ENCODE measurements around the gene ZNF418. TPM values are rescaled to one million over a fixed set of nuclear protein-coding genes. Genes with fewer than 3 reads are reported as not detected.

ZNF418 gene
- 5.0 and 6.3 TPM in 2 replicates for total RNA-seq

DNA sequence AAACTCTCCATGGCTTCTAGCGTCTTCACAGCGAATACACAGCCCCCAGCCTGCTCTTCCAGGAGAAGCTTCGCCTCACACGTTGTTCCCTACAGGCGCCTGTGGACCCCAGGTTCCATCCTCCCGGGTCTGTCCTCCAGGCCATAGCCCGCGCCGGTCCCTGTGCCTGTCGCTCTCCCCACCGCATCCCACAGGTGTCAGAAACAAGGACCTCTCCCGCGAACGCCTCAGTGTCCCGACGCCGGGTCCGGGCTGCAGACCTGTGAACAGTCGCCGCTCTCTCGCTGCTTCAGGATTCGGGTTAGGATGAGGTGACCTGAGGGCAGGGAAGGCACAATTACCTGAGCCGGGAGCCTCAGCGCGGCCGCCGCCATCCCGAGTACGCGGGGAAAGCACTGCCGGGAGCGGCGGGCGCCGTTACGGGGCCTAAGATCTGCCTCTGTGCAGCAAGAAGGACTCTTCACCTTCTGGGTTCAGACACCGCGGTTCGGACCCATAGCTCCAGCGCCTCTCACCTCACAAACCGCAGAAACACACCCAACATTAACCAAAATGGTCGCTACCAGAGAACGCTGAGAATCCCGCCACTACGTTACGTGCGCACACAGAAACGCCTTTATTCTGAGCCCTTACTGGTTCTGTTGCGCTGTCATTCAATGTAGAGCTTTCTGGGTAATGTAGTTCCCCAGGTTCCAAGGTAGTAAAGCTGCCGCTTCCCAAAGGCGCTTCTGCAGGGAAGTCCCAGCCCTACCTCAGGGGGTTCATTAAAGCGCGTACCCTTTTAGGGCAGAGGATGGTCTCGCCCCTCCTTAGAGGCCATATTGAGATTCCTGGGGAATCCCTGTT lies at the start of gene ZNF418:
Gene ZNF418, minus strand, starts transcription at position 583 of the 846 bp plus-strand sequence. CDS start 1,580 bp downstream, outside the sequence.

DNA sequence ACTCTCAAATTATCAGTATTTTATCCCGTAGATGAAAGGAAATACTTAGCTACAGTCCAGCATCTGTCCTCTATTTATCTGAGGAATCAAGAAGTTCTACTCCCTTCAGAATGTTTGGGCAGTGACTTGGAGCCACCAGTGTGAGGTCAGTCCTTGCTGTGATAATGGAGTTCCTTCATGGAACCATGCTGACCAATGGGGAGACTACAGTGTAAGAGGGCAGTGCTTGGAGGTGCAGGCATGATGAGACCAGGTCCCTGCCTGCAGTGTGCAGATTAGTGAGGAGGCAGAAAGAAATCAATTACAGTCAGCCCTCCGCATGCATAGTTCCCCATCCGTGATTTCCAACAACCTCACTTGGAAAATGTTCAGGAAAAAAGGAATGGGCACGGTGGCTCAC lies 39.2 kb upstream of the ZNF418 start, which contains the start of gene C19orf18:
Gene C19orf18, minus strand, starts transcription at position 101 of the 400 bp plus-strand sequence. CDS start 102 bp downstream, outside the sequence.

DNA sequence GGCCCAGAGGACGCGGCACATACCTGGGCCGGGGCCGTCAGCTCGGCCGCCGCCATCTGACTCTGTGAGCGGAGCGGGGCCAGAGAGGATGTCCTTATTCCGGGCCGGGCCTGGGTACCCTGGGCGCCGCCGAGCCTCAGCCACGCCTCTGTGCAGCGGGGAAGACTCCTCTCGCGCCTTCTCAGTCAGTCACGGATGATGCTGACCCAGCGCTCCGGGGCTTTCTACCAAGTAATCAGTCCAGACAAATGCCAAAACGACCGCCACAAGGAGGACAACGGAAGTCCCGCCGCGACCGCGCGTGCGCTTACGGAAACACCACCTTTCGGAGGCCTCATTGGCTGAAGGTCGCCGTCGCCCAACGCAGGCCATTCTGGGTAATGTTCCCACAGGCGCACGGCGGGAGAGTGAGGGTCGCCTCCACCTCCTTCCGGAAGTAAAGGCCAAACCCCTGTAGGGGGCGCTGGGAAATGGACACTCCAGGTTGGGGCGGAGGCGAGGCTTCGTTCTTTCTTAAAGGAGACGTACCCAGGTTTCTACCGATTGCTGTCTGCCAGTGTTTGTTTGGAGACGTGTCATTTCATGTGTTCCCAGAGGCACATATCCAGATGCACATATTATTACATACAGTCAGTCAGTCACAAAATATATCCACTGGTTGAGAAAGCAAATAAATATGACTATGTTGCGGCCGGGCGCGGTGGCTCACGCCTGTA lies 12.4 kb upstream of the ZNF418 start, which contains the start of gene ZNF256:
Gene ZNF256, minus strand, starts transcription at position 288 of the 716 bp plus-strand sequence. Its CDS starts 232 bp downstream, at position 56.

DNA sequence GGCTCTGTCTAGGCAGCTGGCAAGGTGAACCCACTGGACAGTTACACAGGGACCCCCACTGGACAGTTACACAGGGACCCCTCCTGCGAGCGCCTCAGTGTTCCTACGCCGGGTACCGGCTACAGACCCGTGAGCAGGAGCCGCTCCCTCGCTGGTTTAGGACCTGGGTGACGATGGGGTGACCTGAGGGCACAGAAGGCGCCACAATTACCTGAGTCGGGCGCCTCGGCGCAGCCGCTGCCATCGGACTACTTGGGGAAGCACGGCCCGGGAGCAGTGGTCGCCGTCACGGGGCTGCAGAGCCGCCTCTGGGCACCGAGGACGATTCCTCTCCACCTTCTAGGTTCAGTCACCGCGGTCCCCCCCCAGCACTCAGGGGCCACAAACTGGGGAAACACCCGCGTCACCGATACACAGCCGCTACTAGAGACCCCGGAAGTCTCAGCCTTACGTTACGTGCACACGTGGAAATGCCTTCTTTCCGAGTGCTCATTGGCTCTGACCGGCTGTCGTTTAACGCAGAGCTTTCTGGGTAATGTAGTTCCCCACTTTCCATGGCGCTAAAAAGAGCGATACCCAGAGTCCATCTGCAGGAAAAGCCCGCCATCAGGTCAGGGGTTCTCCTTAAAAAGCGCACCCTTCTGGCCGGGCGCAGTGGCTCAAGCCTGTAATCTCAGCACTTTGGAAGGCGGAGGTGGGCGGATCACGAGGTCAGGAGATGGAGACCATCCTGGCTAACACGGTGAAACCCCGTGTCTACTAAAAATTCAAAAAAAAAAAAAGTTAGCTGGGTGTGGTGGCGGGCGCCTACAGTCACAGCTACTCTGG lies 18.8 kb downstream of the ZNF418 start, which contains the start of gene ZNF417:
Gene ZNF417, minus strand, starts transcription at position 425 of the 828 bp plus-strand sequence. Its CDS starts 181 bp downstream, at position 244.

DNA sequence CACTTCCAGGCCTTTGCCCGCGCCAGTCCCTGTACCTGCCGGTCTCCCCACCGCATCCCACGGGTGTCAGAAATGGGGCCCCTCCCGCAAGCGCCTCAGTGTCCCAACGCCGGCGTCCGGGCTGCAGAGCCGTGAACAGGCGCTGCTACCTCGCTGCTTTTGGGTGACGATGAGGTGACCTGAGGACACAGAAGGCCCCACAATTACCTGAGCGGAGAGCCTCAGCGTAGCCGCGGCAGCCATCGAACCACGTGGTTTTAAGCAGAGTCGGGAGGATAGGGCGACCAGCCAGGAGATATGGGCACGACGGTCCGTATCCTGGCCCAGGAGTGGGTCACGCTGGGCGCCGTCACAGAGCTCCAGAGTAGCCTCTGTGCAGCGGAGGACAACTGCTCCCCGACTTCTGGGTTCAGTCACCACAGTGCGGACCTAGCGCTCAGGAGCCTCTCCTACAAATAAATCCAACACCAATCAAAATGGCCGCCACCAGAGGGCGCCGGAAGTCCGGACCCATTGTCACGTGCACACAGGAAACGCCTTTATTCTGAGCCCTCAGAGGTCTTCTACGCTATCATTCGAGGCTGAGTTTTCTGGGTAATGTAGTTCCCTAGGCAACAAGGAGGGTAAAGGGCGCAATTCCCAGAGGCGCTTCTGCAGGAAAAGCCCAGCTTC lies 46.5 kb downstream of the ZNF418 start, which contains the start of gene ZNF814:
Gene ZNF814, minus strand, starts transcription at position 478 of the 672 bp plus-strand sequence. Its CDS starts 235 bp downstream, at position 243.

Other genes starting within 250 kb of the ZNF418 start
- gene ZNF154, start 226.2 kb downstream of the ZNF418 start, total RNA-seq: 2.8 and 3.6 TPM in 2 replicates
- 8.9 and 9.2 TPM in 2 replicates for gene ZNF671, start 207.8 kb downstream of the ZNF418 start, total RNA-seq
- gene ZNF776, start 188.6 kb downstream of the ZNF418 start, total RNA-seq: 11.2 and 14.1 TPM in 2 replicates
- gene ZNF586, start 165.7 kb downstream of the ZNF418 start, total RNA-seq: 12.6 and 12.7 TPM in 2 replicates
- 4.7 and 6.0 TPM in 2 replicates for gene ZNF552, start 120.5 kb downstream of the ZNF418 start, total RNA-seq
- gene ZNF587B, start 105.1 kb downstream of the ZNF418 start, total RNA-seq: 14.6 and 18.1 TPM in 2 replicates
- gene ZNF587, start 85.5 kb downstream of the ZNF418 start, total RNA-seq: 18.5 and 20.2 TPM in 2 replicates
- gene ZNF814, start 46.4 kb downstream of the ZNF418 start, total RNA-seq: 3.4 and 3.7 TPM in 2 replicates
- 14.5 and 16.6 TPM in 2 replicates for gene ZNF417, start 18.8 kb downstream of the ZNF418 start, total RNA-seq
- 3.6 and 3.8 TPM in 2 replicates for gene ZNF256, start 12.3 kb upstream of the ZNF418 start, total RNA-seq
- 0.14 and 0.18 TPM in 2 replicates for gene C19orf18, start 39.1 kb upstream of the ZNF418 start, total RNA-seq
- gene ZNF606, start 67.4 kb upstream of the ZNF418 start, total RNA-seq: 10.8 and 14.7 TPM in 2 replicates
- gene ZSCAN1, start 98.6 kb upstream of the ZNF418 start, total RNA-seq: not detected in 2 replicates
- 4.2 and 5.0 TPM in 2 replicates for gene ZNF135, start 123.9 kb upstream of the ZNF418 start, total RNA-seq
- gene ZSCAN18, start 162.8 kb upstream of the ZNF418 start, total RNA-seq: 25.7 and 27.4 TPM in 2 replicates
- 12.5 and 13.1 TPM in 2 replicates for gene ZNF329, start 215.4 kb upstream of the ZNF418 start, total RNA-seq
- 10.9 and 12.7 TPM in 2 replicates for gene ZNF274, start 247.7 kb upstream of the ZNF418 start, total RNA-seq